OCI-LY7 (cell line): ENCODE measurements around the gene RHBDF1. TPM values are rescaled to one million over a fixed set of nuclear protein-coding genes. Genes with fewer than 3 reads are reported as not detected.

Experiments used
- Bru-seq: library from RNA; stranded (reverse); fragments of 400-500 nt; gene quantifications from one replicate; lab custom pipeline; 2021; lab: Mats Ljungman, UMichigan
- BruChase-seq, 2 experiments: library from RNA; stranded (reverse); fragments of 400-500 nt; gene quantifications; one replicate each; lab custom pipeline; 2021; lab: Mats Ljungman, UMichigan
- BruUV-seq: library from RNA; stranded (reverse); fragments of 400-500 nt; replicated peaks from 2 replicates; lab custom pipeline; 2021; lab: Mats Ljungman, UMichigan
- CTCF ChIA-PET: fragments of 300-600 bp; sonication (Branson Sonifier 250); formaldehyde crosslinking; loops from one replicate; lab custom pipeline; 2022; ENCODE audit warnings: antibody characterized with exemption; ENCODE audit not compliant: unreplicated experiment; lab: Charles Lee
- POLR2A ChIA-PET: fragments of 300-600 bp; sonication (Branson Sonifier 250); formaldehyde crosslinking; loops from one replicate; lab custom pipeline; 2022; ENCODE audit warnings: antibody characterized with exemption; lab: Charles Lee
- DNase-seq: peaks from one replicate; pipeline ENCODE4 v3.0.0-alpha.2; 2015; ENCODE audit warnings: low spot score
- H2AFZ ChIP-seq: fragments of 200-600 bp; sonication (generic), shearing (Covaris generic); 2 replicates; pipeline ENCODE4 v1.6.1; 2014; ENCODE audit warnings: mild to moderate bottlenecking, antibody characterized with exemption, low read length, moderate library complexity
- H3K27ac ChIP-seq: fragments of 200-600 bp; sonication (generic); 2 replicates; pipeline ENCODE4 v1.5.1; 2014; ENCODE audit warnings: mixed run types, low read depth, mild to moderate bottlenecking, moderate library complexity, low read length, inconsistent platforms; ENCODE audit not compliant: poor library complexity, severe bottlenecking
- H3K36me3 ChIP-seq: fragments of 200-600 bp; sonication (generic); 2 replicates; pipeline ENCODE4 v1.6.1; 2014; ENCODE audit warnings: mild to moderate bottlenecking, antibody characterized with exemption, low read length, moderate library complexity, mixed read lengths; ENCODE audit not compliant: insufficient read depth
- H3K4me1 ChIP-seq: fragments of 200-600 bp; sonication (generic); 2 replicates; pipeline ENCODE4 v1.5.1; 2014; ENCODE audit warnings: mild to moderate bottlenecking, low read length; ENCODE audit not compliant: insufficient read depth, poor library complexity, severe bottlenecking
- H3K4me2 ChIP-seq: fragments of 200-600 bp; sonication (generic); 2 replicates; pipeline ENCODE4 v1.6.1; 2014; ENCODE audit warnings: mild to moderate bottlenecking, low read length
- H3K4me3 ChIP-seq: fragments of 200-600 bp; sonication (generic); 2 replicates; pipeline ENCODE4 v1.5.1; 2014; ENCODE audit warnings: mild to moderate bottlenecking, low read depth, low read length; ENCODE audit not compliant: poor library complexity, severe bottlenecking
- H3K79me2 ChIP-seq: fragments of 200-600 bp; sonication (generic); 2 replicates; pipeline ENCODE4 v1.6.1; 2016; ENCODE audit warnings: low read depth, mild to moderate bottlenecking, low read length, moderate library complexity, mixed read lengths; ENCODE audit not compliant: insufficient read depth
- H3K9me2 ChIP-seq: fragments of 200-600 bp; sonication (generic); 2 replicates; pipeline ENCODE4 v1.6.1; 2016; ENCODE audit warnings: mild to moderate bottlenecking, low read length, mixed read lengths; ENCODE audit not compliant: insufficient read depth
- H3K9me3 ChIP-seq: fragments of 200-600 bp; sonication (generic); 2 replicates; pipeline ENCODE4 v1.6.1; 2014; ENCODE audit warnings: mild to moderate bottlenecking, mixed run types, low read length, mixed read lengths
- H4K20me1 ChIP-seq: fragments of 200-600 bp; sonication (generic); 2 replicates; pipeline ENCODE4 v1.6.1; 2014; ENCODE audit warnings: mild to moderate bottlenecking, antibody characterized with exemption, low read length, moderate library complexity, mixed read lengths; ENCODE audit not compliant: insufficient read depth
- CTCF ChIP-seq: fragments of 200-600 bp; sonication (generic); conservative IDR thresholded peaks from 2 replicates; pipeline ENCODE4 v1.5.1; 2014; ENCODE audit warnings: mild to moderate bottlenecking, antibody characterized with exemption, low read length, moderate library complexity, mixed read lengths
- EZH2phosphoT487 ChIP-seq: fragments of 200-600 bp; sonication (generic); IDR thresholded peaks from 2 replicates; pipeline ENCODE4 v1.6.1; 2018; ENCODE audit warnings: low read depth, borderline replicate concordance, mild to moderate bottlenecking, mixed run types, antibody characterized with exemption, low read length, moderate library complexity, mixed read lengths
- intact Hi-C: fragments of 100-400 bp; cut with micrococcal nuclease; formaldehyde crosslinking; loops from one replicate; pipeline ENCODE4 v1.10.0; 2022; ENCODE audit not compliant: unreplicated experiment
- long read RNA-seq: library from polyadenylated mRNA; stranded (forward); transcript quantifications from one replicate; pipeline ENCODE4 v2.0.0, GENCODE V29; 2022
- total RNA-seq, 2 experiments: library from RNA; depleted of rRNA in 1 of 2; stranded (reverse); fragments of >200 nt in 1 of 2; shearing (Covaris generic) in 1 of 2; gene quantifications; 2 replicates each; pipeline ENCODE4 v1.2.3, GENCODE V29; 2014 to 2022

RHBDF1 gene
- total RNA-seq (2014; rRNA removed; shearing (Covaris generic)) (0.10 and 0.13 TPM in 2 replicates), total RNA-seq (2022) (0.66 and 0.68 TPM in 2 replicates), Bru-seq, nascent RNA (percentile 17 among the genes with signal in this experiment), BruChase-seq, experiment 1, labeled RNA remaining after a 6-hour chase (percentile 26 among the genes with signal in this experiment), BruChase-seq, experiment 2, labeled RNA remaining after a 2-hour chase (percentile 23 among the genes with signal in this experiment)
- long read RNA-seq, result 0 reads

- ChIA-PET POLR2A (no interaction called here), CTCF (no interaction called here)
- Histone ChIP-seq H3K4me1 (peaks cover 21% of the 10 kb centered on the region), H3K79me2 (no peaks in the 10 kb centered on the region), H4K20me1 (no peaks in the 10 kb centered on the region), H3K27ac (no peak within 1 kb of the TSS), H3K9me3 (no peaks in the 10 kb centered on the region), H3K4me3 (no peak within 1 kb of the TSS), H3K4me2 (no peak within 1 kb of the TSS), H3K9me2 (no peaks in the 10 kb centered on the region), H2AFZ (no peak within 1 kb of the TSS), H3K36me3 (no peaks in the 10 kb centered on the region)
- TF ChIP-seq EZH2phosphoT487 (no peak), CTCF (no peak)
- no TSS peak for BruUV-seq
- intact Hi-C loops, result no loop called here
- no peak for DNase-seq
Observed at GRCh38 chr16:72561-73548, at the start of gene RHBDF1. RHBDF1 (minus strand) TSS chr16:72631; CDS start chr16:65015, 7,616 bp downstream.

- no peak for TF ChIP-seq EZH2phosphoT487
- no peak for TF ChIP-seq CTCF
- BruUV-seq, result no TSS peak
- H3K27ac ChIP-seq, result no peak overlapping the region
- no peaks in the 10 kb centered on the region for H3K4me1 ChIP-seq
- CTCF ChIA-PET, result no interaction called here
- POLR2A ChIA-PET, result no interaction called here
- H3K79me2 ChIP-seq, result no peaks in the 10 kb centered on the region
- H3K9me3 ChIP-seq, result no peaks in the 10 kb centered on the region
- H3K9me2 ChIP-seq, result no peaks in the 10 kb centered on the region
- no peak overlapping the region for H3K4me3 ChIP-seq
- peaks cover 36% of the 10 kb centered on the region for H3K36me3 ChIP-seq
- H2AFZ ChIP-seq, result no peak overlapping the region
- intact Hi-C loops, result no loop called here
- H4K20me1 ChIP-seq, result no peaks in the 10 kb centered on the region; the same call in 1 of the 2 replicates
- H3K4me2 ChIP-seq, result no peak overlapping the region
- no peak for DNase-seq
Observed at GRCh38 chr16:120756-121155, 48.3 kb upstream of the RHBDF1 start.
